ENCODE results near the gene ANKRA2. TPM values are rescaled to one million over a fixed set of nuclear protein-coding genes. Genes with fewer than 3 reads are reported as not detected.

The ANKRA2 gene
- total RNA-seq, 1 donor from 2014 or later = 12.9 TPM

- no peak overlapping the region for H3K27ac Mint-ChIP-seq (ENCODE audit: unreplicated experiment)
- H3K9me3 Mint-ChIP-seq (ENCODE audit: unreplicated experiment) = no peaks in the 10 kb centered on the region
- no peak for TF ChIP-seq CTCF (IDR thresholded peaks at IDR 0.05; ENCODE audit: unreplicated experiment)
- DNase-seq (ENCODE audit: low spot score) = no peak
- H3K27me3 Mint-ChIP-seq (ENCODE audit: unreplicated experiment) = peaks cover 2% of the 10 kb centered on the region
- H3K36me3 Mint-ChIP-seq (ENCODE audit: low read depth, unreplicated experiment) = no peaks in the 10 kb centered on the region
- H3K4me1 Mint-ChIP-seq (ENCODE audit: unreplicated experiment) = peaks cover 8% of the 10 kb centered on the region
- no peak overlapping the region for H3K4me3 Mint-ChIP-seq (ENCODE audit: unreplicated experiment)
Measured at GRCh38 chr5:73540192-73540591, 25.2 kb downstream of the ANKRA2 start.

GRCh38 chr5:73539730-73540129, 25.7 kb downstream of the ANKRA2 start:
- H3K27ac Mint-ChIP-seq (ENCODE audit: unreplicated experiment) = no peak overlapping the region
- peaks cover 8% of the 10 kb centered on the region for H3K4me1 Mint-ChIP-seq (ENCODE audit: unreplicated experiment)
- no peaks in the 10 kb centered on the region for H3K36me3 Mint-ChIP-seq (ENCODE audit: low read depth, unreplicated experiment)
- H3K4me3 Mint-ChIP-seq (ENCODE audit: unreplicated experiment) = no peak overlapping the region
- H3K27me3 Mint-ChIP-seq (ENCODE audit: unreplicated experiment) = peaks cover 2% of the 10 kb centered on the region
- DNase-seq (ENCODE audit: low spot score) = no peak
- H3K9me3 Mint-ChIP-seq (ENCODE audit: unreplicated experiment) = no peaks in the 10 kb centered on the region
- TF ChIP-seq CTCF (IDR thresholded peaks at IDR 0.05; ENCODE audit: unreplicated experiment) = no peak

GRCh38 chr5:73534971-73535370, 30.5 kb downstream of the ANKRA2 start:
- no peak for TF ChIP-seq CTCF (IDR thresholded peaks at IDR 0.05; ENCODE audit: unreplicated experiment)
- H3K36me3 Mint-ChIP-seq (ENCODE audit: low read depth, unreplicated experiment) = no peaks in the 10 kb centered on the region
- no peak for DNase-seq (ENCODE audit: low spot score)
- no peak overlapping the region for H3K4me3 Mint-ChIP-seq (ENCODE audit: unreplicated experiment)
- H3K9me3 Mint-ChIP-seq (ENCODE audit: unreplicated experiment) = no peaks in the 10 kb centered on the region
- H3K27me3 Mint-ChIP-seq (ENCODE audit: unreplicated experiment) = no peaks in the 10 kb centered on the region
- H3K27ac Mint-ChIP-seq (ENCODE audit: unreplicated experiment) = no peak overlapping the region
- no peaks in the 10 kb centered on the region for H3K4me1 Mint-ChIP-seq (ENCODE audit: unreplicated experiment)

GRCh38 chr5:73534011-73534644, 31.3 kb downstream of the ANKRA2 start:
- no peak overlapping the region for H3K4me3 Mint-ChIP-seq (ENCODE audit: unreplicated experiment)
- H3K27ac Mint-ChIP-seq (ENCODE audit: unreplicated experiment) = no peak overlapping the region
- no peak for TF ChIP-seq CTCF (IDR thresholded peaks at IDR 0.05; ENCODE audit: unreplicated experiment)
- no peaks in the 10 kb centered on the region for H3K4me1 Mint-ChIP-seq (ENCODE audit: unreplicated experiment)
- no peaks in the 10 kb centered on the region for H3K27me3 Mint-ChIP-seq (ENCODE audit: unreplicated experiment)
- no peaks in the 10 kb centered on the region for H3K9me3 Mint-ChIP-seq (ENCODE audit: unreplicated experiment)
- DNase-seq (ENCODE audit: low spot score) = no peak
- H3K36me3 Mint-ChIP-seq (ENCODE audit: low read depth, unreplicated experiment) = no peaks in the 10 kb centered on the region

GRCh38 chr5:73532195-73532594, 33.2 kb downstream of the ANKRA2 start:
- no peaks in the 10 kb centered on the region for H3K9me3 Mint-ChIP-seq (ENCODE audit: unreplicated experiment)
- TF ChIP-seq CTCF (IDR thresholded peaks at IDR 0.05; ENCODE audit: unreplicated experiment) = no peak
- H3K36me3 Mint-ChIP-seq (ENCODE audit: low read depth, unreplicated experiment) = no peaks in the 10 kb centered on the region

More at GRCh38 chr5:73532195-73532594, 33.2 kb downstream of the ANKRA2 start:
- Mint-ChIP-seq H3K4me3 (ENCODE audit: unreplicated experiment) (no peak overlapping the region), H3K27me3 (ENCODE audit: unreplicated experiment) (no peaks in the 10 kb centered on the region), H3K4me1 (ENCODE audit: unreplicated experiment) (no peaks in the 10 kb centered on the region), H3K27ac (ENCODE audit: unreplicated experiment) (no peak overlapping the region)
- no peak for DNase-seq (ENCODE audit: low spot score)

Measured in endothelial cell (in vitro differentiated cells).